Activated naive CD8-positive, alpha-beta T cell treated with anti-CD3 and anti-CD28 coated beads for 36 hours (primary cell): ENCODE results near the gene TEDC1. TPM values are rescaled to one million over a fixed set of nuclear protein-coding genes. Genes with fewer than 3 reads are reported as not detected.

Source experiments
- DNase-seq: peaks from one replicate; pipeline ENCODE4 v3.0.0; 2021
- H3K27ac Mint-ChIP-seq: one replicate; pipeline ENCODE4 v1.8.0; 2022; ENCODE audit warnings: mild to moderate bottlenecking, moderate library complexity, mixed read lengths
- H3K27me3 Mint-ChIP-seq: one replicate; pipeline ENCODE4 v1.8.0; 2022; ENCODE audit warnings: mild to moderate bottlenecking, mixed read lengths
- H3K36me3 Mint-ChIP-seq: one replicate; pipeline ENCODE4 v1.8.0; 2021; ENCODE audit warnings: mild to moderate bottlenecking, mixed read lengths
- H3K4me1 Mint-ChIP-seq: one replicate; pipeline ENCODE4 v1.8.0; 2021; ENCODE audit warnings: mixed read lengths
- H3K4me3 Mint-ChIP-seq: one replicate; pipeline ENCODE4 v1.8.0; 2022; ENCODE audit warnings: mild to moderate bottlenecking, moderate library complexity, mixed read lengths
- H3K9me3 Mint-ChIP-seq: one replicate; pipeline ENCODE4 v1.8.0; 2022; ENCODE audit warnings: mixed read lengths
- total RNA-seq, 2 experiments: library from RNA; stranded (reverse); gene quantifications; one replicate each; pipeline ENCODE4 v1.2.3, GENCODE V29; 2021

Gene TEDC1
- total RNA-seq, 2 experiments from 2014 or later, result 33.6 to 34.9 TPM

- no peaks in the 10 kb centered on the region for H3K9me3 Mint-ChIP-seq
- H3K4me3 Mint-ChIP-seq, result no peak overlapping the region
- H3K27ac Mint-ChIP-seq, result no peak overlapping the region
Measured at GRCh38 chr14:105467942-105468471, 23.0 kb upstream of the TEDC1 start.

GRCh38 chr14:105468621-105469241, 22.3 kb upstream of the TEDC1 start:
- Mint-ChIP-seq H3K36me3 (peaks cover 2% of the 10 kb centered on the region), H3K4me1 (no peaks in the 10 kb centered on the region), H3K9me3 (no peaks in the 10 kb centered on the region), H3K27me3 (no peaks in the 10 kb centered on the region), H3K27ac (no peak overlapping the region), H3K4me3 (no peak overlapping the region)
- DNase-seq, result no peak

More at GRCh38 chr14:105467942-105468471, 23.0 kb upstream of the TEDC1 start:
- no peak for DNase-seq
- Mint-ChIP-seq H3K36me3 (peaks cover 2% of the 10 kb centered on the region), H3K27me3 (no peaks in the 10 kb centered on the region), H3K4me1 (no peaks in the 10 kb centered on the region)

GRCh38 chr14:105469456-105470349, 21.3 kb upstream of the TEDC1 start:
- H3K4me3 Mint-ChIP-seq, result no peak overlapping the region
- no peaks in the 10 kb centered on the region for H3K4me1 Mint-ChIP-seq
- no peaks in the 10 kb centered on the region for H3K36me3 Mint-ChIP-seq
- no peaks in the 10 kb centered on the region for H3K27me3 Mint-ChIP-seq
- no peak overlapping the region for H3K27ac Mint-ChIP-seq
- no peaks in the 10 kb centered on the region for H3K9me3 Mint-ChIP-seq
- DNase-seq, result no peak

- no peaks in the 10 kb centered on the region for H3K9me3 Mint-ChIP-seq
- DNase-seq, result no peak
- no peaks in the 10 kb centered on the region for H3K4me1 Mint-ChIP-seq
- H3K27ac Mint-ChIP-seq, result no peak overlapping the region
- H3K27me3 Mint-ChIP-seq, result peaks cover 4% of the 10 kb centered on the region
- no peaks in the 10 kb centered on the region for H3K36me3 Mint-ChIP-seq
- no peak overlapping the region for H3K4me3 Mint-ChIP-seq
Measured at GRCh38 chr14:105470350-105471296, 20.4 kb upstream of the TEDC1 start.

GRCh38 chr14:105471297-105471821, 19.7 kb upstream of the TEDC1 start:
- no peak for DNase-seq
- no peak overlapping the region for H3K27ac Mint-ChIP-seq
- peaks cover 11% of the 10 kb centered on the region for H3K27me3 Mint-ChIP-seq

GRCh38 chr14:105471823-105472485, 19.1 kb upstream of the TEDC1 start:
- Mint-ChIP-seq H3K4me3 (no peak overlapping the region), H3K9me3 (no peaks in the 10 kb centered on the region), H3K27ac (no peak overlapping the region), H3K36me3 (no peaks in the 10 kb centered on the region), H3K27me3 (peaks cover 15% of the 10 kb centered on the region), H3K4me1 (peaks cover 1% of the 10 kb centered on the region)
- DNase-seq, result no peak

More at GRCh38 chr14:105471297-105471821, 19.7 kb upstream of the TEDC1 start:
- Mint-ChIP-seq H3K4me1 (no peaks in the 10 kb centered on the region), H3K36me3 (no peaks in the 10 kb centered on the region), H3K4me3 (no peak overlapping the region), H3K9me3 (no peaks in the 10 kb centered on the region)

- Mint-ChIP-seq H3K4me1 (peaks cover 5% of the 10 kb centered on the region), H3K27me3 (peaks cover 21% of the 10 kb centered on the region)
Measured at GRCh38 chr14:105472486-105472991, 18.5 kb upstream of the TEDC1 start.

GRCh38 chr14:105473033-105473676, 17.9 kb upstream of the TEDC1 start:
- no peak overlapping the region for H3K4me3 Mint-ChIP-seq
- no peaks in the 10 kb centered on the region for H3K36me3 Mint-ChIP-seq
- H3K9me3 Mint-ChIP-seq, result peaks cover 3% of the 10 kb centered on the region
- no peak for DNase-seq
- H3K27me3 Mint-ChIP-seq, result peaks cover 25% of the 10 kb centered on the region
- H3K4me1 Mint-ChIP-seq, result peaks cover 5% of the 10 kb centered on the region
- H3K27ac Mint-ChIP-seq, result no peak overlapping the region

More at GRCh38 chr14:105472486-105472991, 18.5 kb upstream of the TEDC1 start:
- DNase-seq, result no peak
- Mint-ChIP-seq H3K9me3 (peaks cover 3% of the 10 kb centered on the region), H3K4me3 (no peak overlapping the region), H3K36me3 (no peaks in the 10 kb centered on the region), H3K27ac (no peak overlapping the region)

GRCh38 chr14:105473677-105474482, 17.2 kb upstream of the TEDC1 start:
- Mint-ChIP-seq H3K9me3 (peaks cover 3% of the 10 kb centered on the region), H3K4me1 (peaks cover 5% of the 10 kb centered on the region), H3K36me3 (no peaks in the 10 kb centered on the region), H3K4me3 (no peak overlapping the region), H3K27me3 (peaks cover 25% of the 10 kb centered on the region), H3K27ac (no peak overlapping the region)
- DNase-seq, result peak; percentile 50

GRCh38 chr14:105474483-105475268, 16.4 kb upstream of the TEDC1 start, which contains the start of gene CRIP2:
TSS of gene CRIP2 (plus strand) at chr14:105474821. CDS start at chr14:105474863, 42 bp downstream.
- peak; percentile 57 for DNase-seq
- H3K36me3 Mint-ChIP-seq, result no peaks in the 10 kb centered on the region
- H3K4me1 Mint-ChIP-seq, result peaks cover 6% of the 10 kb centered on the region

GRCh38 chr14:105475269-105476096, 15.6 kb upstream of the TEDC1 start:
- H3K27me3 Mint-ChIP-seq, result peaks cover 33% of the 10 kb centered on the region
- H3K27ac Mint-ChIP-seq, result no peak overlapping the region
- H3K4me3 Mint-ChIP-seq, result peak overlapping the region; percentile 42
- peaks cover 3% of the 10 kb centered on the region for H3K9me3 Mint-ChIP-seq
- no peak for DNase-seq
- H3K4me1 Mint-ChIP-seq, result peaks cover 10% of the 10 kb centered on the region
- no peaks in the 10 kb centered on the region for H3K36me3 Mint-ChIP-seq

More at GRCh38 chr14:105474483-105475268, 16.4 kb upstream of the TEDC1 start, which contains the start of gene CRIP2:
- Mint-ChIP-seq H3K27ac (no peak within 1 kb of the TSS), H3K27me3 (peaks cover 28% of the 10 kb centered on the region), H3K9me3 (peaks cover 3% of the 10 kb centered on the region), H3K4me3 (peak within 1 kb of the TSS; percentile 42)
